ENCODE results near the gene PTPRG.

- TF ChIP-seq POLR2A (IDR thresholded peaks at IDR 0.05; ENCODE audit: low read length) (no peak), GATA1 (IDR thresholded peaks at IDR 0.05; ENCODE audit: low read depth, low read length) (no peak)
Measured at GRCh38 chr3:62103531-62103930, 542.2 kb downstream of the PTPRG start.
